Right ventricle myocardium inferior (tissue), 1 donor: ENCODE measurements around the gene PLEKHA7. TPM values are rescaled to one million over a fixed set of nuclear protein-coding genes. Genes with fewer than 3 reads are reported as not detected.
"Not testable (repeated sequence)": the region's sequence is repeated elsewhere in the genome, so short reads cannot be mapped to it uniquely, and the experiment has no call there.

ENCODE experiments used
- ATAC-seq: fragments of 200-7000 bp; cut with Tn5 transposase; one replicate; pipeline ENCODE4 v1.9.1; 2020; ENCODE audit warnings: mild to moderate bottlenecking, moderate library complexity
- DNase-seq: peaks from one replicate; pipeline ENCODE4 v3.0.0; 2021; ENCODE audit errors: missing footprints
- intact Hi-C: fragments of 100-400 bp; cut with DNase I; formaldehyde crosslinking; loops from one replicate; pipeline ENCODE4 v1.11.0; 2022
- long read RNA-seq: library from polyadenylated mRNA; unstranded; transcript quantifications from one replicate; pipeline ENCODE4 v2.0.0, GENCODE V29; 2021
- total RNA-seq: library from RNA; stranded (reverse); fragmentation: NEBNext Ultra II Directional; extraction: Animal tissue kit (Norgen Biotek cat#: 25700); gene quantifications from one replicate; pipeline ENCODE4 v1.2.1, GENCODE V29; 2021
- donor health status: DM: no; HTN: yes; CAD: no; lungs with severe emphysema.

PLEKHA7 gene
- total RNA-seq: 18.3 TPM
- long read RNA-seq, partial matches to known transcripts: 1 of 7 reads
- long read RNA-seq, other reads (novel, unspliced or antisense): 6 of 7 reads

DNA sequence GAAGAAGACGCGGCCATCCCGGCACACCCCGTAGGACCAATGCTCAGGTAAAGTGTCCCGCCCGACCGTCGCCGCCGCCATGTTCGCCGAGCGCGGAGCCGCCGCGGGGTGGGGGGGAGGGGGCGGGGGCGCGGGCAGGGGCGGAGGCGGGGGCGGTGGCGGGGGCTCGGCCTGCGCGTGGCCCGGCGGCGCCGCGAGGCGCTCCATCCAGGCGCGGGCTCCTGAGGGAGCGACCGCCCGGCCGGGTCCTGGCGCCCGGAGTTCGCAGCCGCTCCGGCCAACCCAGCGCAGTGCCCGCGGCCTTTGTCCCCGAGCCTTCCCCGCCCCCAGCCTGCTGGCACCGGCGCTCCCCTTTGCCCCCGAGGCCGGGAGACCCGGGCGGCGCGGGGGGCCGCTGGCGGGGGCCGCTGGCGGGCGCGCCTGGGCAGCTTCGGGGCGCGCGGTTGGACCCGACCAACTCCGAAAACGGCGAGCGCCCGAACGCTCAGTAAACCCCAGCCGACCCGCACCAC lies at the start of gene PLEKHA7:
TSS of gene PLEKHA7 (minus strand) at position 94 of the 512 bp plus-strand sequence. CDS start at position 81, 13 bp downstream.
- DNase-seq (no peak), ATAC-seq (peak; percentile 24)
- intact Hi-C loops: loop anchor here (5.0 kb wide), 2 partner anchors 47 to 67 kb away; no protein-coding TSS in a partner anchor

GRCh38 chr11:17063171-17064002 lies 49.2 kb upstream of the PLEKHA7 start:
- intact Hi-C loops: loop anchor here (1.0 to 5.0 kb wide), 3 partner anchors 117 to 279 kb away; no protein-coding TSS in a partner anchor
- peak; percentile 72 for DNase-seq

GRCh38 chr11:17051146-17051545 lies 36.9 kb upstream of the PLEKHA7 start:
- intact Hi-C loops, ATAC-seq, DNase-seq: not testable (repeated sequence)

More at GRCh38 chr11:17063171-17064002, 49.2 kb upstream of the PLEKHA7 start:
- peak; percentile 88 for ATAC-seq

GRCh38 chr11:17048491-17048890 lies 34.3 kb upstream of the PLEKHA7 start:
- DNase-seq, intact Hi-C loops, ATAC-seq: not testable (repeated sequence)

DNA sequence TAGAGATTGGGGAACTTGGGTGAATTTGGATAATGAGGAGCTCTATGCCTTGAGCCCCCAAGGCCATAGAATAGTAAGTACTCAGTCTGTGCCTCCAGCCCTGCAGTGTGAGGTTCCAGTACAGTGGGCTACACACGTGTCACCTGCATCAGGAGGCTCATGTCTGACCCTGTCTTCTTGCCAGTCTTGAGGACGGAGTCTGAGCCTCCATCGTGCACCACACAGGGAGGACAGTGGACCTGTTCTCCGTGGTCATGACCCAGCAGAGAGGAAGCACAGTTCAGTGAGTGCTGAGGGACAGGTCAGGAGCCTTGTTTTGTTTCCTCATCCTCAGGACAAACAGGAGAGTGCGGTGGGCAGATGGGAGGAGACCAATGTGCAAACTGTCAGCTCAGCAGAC lies 32.5 kb upstream of the PLEKHA7 start:
- DNase-seq (no peak), ATAC-seq (no peak)
- intact Hi-C loops: no loop called here

GRCh38 chr11:17036666-17037658 lies 22.7 kb upstream of the PLEKHA7 start:
- no peak for ATAC-seq
- intact Hi-C loops: no loop called here
- no peak for DNase-seq

DNA sequence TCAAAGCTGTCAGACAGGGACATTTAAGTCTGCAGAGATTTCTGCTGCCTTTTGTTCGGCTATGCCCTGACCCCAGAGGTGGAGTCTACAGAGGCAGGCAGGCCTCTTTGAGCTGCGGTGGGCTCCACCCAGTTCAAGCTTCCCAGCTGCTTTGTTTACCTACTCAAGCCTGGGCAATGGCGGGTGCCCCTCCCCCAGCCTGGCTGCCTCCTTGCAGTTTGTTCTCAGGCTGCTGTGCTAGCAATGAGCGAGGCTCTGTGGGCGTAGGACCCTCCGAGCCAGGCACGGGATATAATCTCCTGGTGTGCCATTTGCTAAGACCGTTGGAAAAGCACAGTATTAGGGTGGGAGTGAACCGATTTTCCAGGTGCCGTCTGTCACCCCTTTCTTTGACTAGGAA lies 19.8 kb upstream of the PLEKHA7 start:
- ATAC-seq: not testable (repeated sequence)

GRCh38 chr11:17026487-17027082 lies 12.4 kb upstream of the PLEKHA7 start:
- intact Hi-C loops: no loop called here
- DNase-seq (no peak), ATAC-seq (no peak)

More for the DNA sequence above, 19.8 kb upstream of the PLEKHA7 start:
- intact Hi-C loops, DNase-seq: not testable (repeated sequence)

DNA sequence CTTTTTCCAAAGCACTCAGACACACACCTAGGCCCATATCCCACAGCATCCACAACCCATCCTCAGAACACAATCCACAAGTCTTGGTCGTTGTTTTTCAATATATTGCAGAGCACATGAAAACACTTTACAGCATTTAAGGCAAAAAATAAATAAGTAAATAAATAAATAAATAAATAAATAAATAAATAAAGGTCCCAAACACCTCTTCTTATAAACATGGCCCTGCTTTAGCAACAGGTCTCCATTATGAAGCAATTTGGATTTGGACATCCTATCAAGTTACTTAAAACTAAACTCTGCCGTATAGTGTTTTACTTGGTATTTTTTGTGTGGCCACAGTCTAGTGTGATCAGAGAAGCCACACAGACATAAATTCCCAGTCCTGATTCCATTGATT lies 10.7 kb upstream of the PLEKHA7 start:
- ATAC-seq (no peak), DNase-seq (no peak)
- intact Hi-C loops: no loop called here

DNA sequence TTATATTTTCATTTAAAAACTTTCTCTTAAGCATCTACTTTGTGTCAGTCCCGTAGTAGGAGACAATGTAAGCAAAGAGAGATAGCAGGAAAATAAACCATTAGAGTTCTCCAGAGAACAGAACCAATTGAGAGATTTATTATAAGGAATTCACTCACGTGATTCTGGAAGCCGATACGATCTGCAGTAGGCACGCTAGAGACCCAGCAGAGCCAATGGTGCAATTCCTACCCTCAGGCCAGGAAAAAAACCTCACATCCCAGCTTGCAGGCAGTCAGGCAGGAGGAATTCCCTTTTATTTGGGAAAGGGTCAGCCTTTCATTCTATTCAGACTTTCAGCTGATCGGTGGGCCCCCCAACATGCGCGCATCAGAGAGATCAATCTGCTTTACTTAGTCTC lies 7.3 kb upstream of the PLEKHA7 start:
- no peak for DNase-seq
- ATAC-seq: no peak
- intact Hi-C loops: no loop called here

GRCh38 chr11:17020831-17021230 lies 6.6 kb upstream of the PLEKHA7 start:
- DNase-seq (no peak), ATAC-seq (no peak)
- intact Hi-C loops: no loop called here

- DNase-seq (no peak), ATAC-seq (no peak)
- intact Hi-C loops: no loop called here
Observed at GRCh38 chr11:17019232-17019631, 5.0 kb upstream of the PLEKHA7 start.

- intact Hi-C loops: no loop called here
- ATAC-seq: no peak
- DNase-seq: no peak
Observed at GRCh38 chr11:17015627-17016126, 1.5 kb upstream of the PLEKHA7 start.

- ATAC-seq (no peak), DNase-seq (no peak)
- intact Hi-C loops: loop anchor here (5.0 kb wide), 2 partner anchors 48 to 68 kb away; no protein-coding TSS in a partner anchor
Observed at GRCh38 chr11:17014833-17015626, 816 bp upstream of the PLEKHA7 start.

DNA sequence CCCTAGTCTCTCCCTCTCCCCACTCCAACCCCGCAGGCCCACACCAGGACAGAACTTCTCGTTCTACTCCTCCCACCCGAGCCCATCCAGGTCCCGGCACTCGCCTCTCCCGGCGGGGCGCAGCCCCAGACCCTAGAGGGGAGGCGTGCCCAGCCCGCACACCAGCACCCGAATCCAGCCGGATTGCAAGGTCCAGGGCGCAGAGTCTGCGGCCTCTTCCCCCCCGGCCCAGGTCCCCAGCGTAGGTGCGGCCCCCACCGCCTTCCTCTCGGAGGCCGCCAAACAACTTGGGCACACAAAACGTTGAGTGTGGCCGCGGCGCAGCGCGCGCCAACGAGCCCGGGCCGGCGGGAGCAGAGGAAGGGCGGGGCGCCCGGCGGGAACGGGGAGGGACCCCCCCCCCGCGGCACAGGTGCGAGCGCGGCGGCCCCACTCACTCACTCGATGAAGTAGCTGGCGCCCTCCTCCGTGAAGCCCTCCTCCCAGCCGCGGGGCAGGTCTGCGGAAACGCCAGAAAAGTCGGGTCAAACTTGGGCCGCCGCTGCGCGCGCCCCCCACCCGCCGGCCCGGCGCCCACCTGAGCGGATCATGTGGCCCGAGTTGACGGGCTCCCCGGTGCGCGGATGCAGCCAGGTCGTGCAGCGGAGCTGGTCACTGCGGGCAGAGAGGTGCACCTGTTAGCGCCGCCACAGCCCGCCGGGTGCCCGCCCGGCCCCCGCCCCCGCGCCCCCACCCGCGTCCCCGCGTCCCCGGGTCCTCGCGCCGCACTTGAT lies 480 bp downstream of the PLEKHA7 start:
- intact Hi-C loops: loop anchor here (5.0 kb wide), 2 partner anchors 46 to 66 kb away; no protein-coding TSS in a partner anchor
- DNase-seq: no peak
- ATAC-seq: peak; percentile 42

DNA sequence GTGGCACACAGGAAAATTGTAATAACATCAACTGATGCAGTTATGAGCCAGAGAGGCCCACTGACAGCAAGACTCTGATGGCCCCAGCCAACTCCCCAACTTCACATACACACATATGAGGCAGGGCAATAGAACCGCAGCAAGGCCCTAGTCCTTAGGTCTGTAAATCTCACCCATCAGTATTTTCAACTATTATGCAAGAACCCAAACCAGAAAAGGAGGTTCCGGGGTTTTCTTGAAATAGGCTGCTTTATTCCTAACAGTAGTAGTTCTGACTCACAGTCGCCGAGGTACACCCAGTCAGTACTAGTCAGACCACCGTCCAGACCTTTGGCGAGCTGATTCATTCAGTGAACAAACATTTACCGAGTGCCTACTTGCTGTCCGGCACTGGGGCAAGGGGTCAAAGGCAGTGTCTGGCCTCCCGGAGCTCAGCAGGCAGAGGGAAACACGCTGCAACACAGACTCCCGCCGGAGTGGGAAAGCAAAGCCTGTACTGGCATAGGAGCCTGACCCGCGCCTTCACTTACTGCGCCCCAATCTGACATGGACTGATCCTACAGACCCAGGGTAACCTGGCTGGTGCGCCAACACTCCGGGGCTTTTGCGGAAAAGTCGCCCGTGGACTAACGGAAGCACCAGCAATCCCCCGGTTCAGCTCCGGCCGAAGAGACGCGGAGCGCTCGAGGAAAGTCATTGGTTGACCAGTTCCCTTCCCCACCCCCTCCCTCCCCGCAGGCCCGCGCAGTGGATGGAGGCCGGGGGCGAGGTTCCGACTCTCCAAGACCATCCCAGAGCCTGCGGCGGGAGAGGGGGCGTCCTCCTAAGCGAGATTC lies 1.3 kb downstream of the PLEKHA7 start:
- peak; percentile 71 for ATAC-seq
- DNase-seq: peak; percentile 77
- intact Hi-C loops: loop anchor here (5.0 kb wide), 2 partner anchors 46 to 66 kb away; no protein-coding TSS in a partner anchor
